ENCODE measurements around the gene LMNTD2. TPM values are rescaled to one million over a fixed set of nuclear protein-coding genes. Genes with fewer than 3 reads are reported as not detected.
A peak's percentile ranks its signal among the peaks of the same experiment; 100 is the strongest.

LMNTD2 gene
- total RNA-seq, 4 donors from 2014 or later = 1.3 to 5.9 (median 3.2) TPM

GRCh38 chr11:512761-513595, 47.6 kb downstream of the LMNTD2 start:
- peaks cover 0 to 18% (median 0%) of the 10 kb centered on the region in 4 donors for H3K9me3 ChIP-seq
- TF ChIP-seq CTCF (IDR thresholded peaks at IDR 0.05) (no peak), EP300 (IDR thresholded peaks at IDR 0.05) (no peak), POLR2A (IDR thresholded peaks at IDR 0.05) (no peak)
- H3K4me1 ChIP-seq = peaks cover 0 to 7% (median under 1%) of the 10 kb centered on the region in 4 donors
- H3K27ac ChIP-seq = no peak overlapping the region
- DNase-seq (ENCODE audit: low spot score in 2 of 2) = no peak
- 90% methylated on average over 29 of the region's 29 CpGs for WGBS, 2 donors
- no peak overlapping the region for H3K4me3 ChIP-seq
- peaks cover 0 to 75% (median 0%) of the 10 kb centered on the region in 3 donors for H3K36me3 ChIP-seq
- no peaks in the 10 kb centered on the region for H3K27me3 ChIP-seq

GRCh38 chr11:508956-509355, 51.6 kb downstream of the LMNTD2 start:
- no peak overlapping the region for H3K4me3 ChIP-seq
- H3K27me3 ChIP-seq = no peaks in the 10 kb centered on the region
- peaks cover 0 to 50% (median 0%) of the 10 kb centered on the region in 3 donors for H3K36me3 ChIP-seq
- TF ChIP-seq CTCF (IDR thresholded peaks at IDR 0.05) = no peak
- H3K9me3 ChIP-seq = no peaks in the 10 kb centered on the region
- H3K27ac ChIP-seq = peak overlapping the region in 1 of 4 donors; percentile 22
- no peak for DNase-seq (ENCODE audit: low spot score in 2 of 2)
- peaks cover 0 to 34% (median 26%) of the 10 kb centered on the region in 4 donors for H3K4me1 ChIP-seq
- 79% methylated on average over 5 of the region's 5 CpGs for WGBS, 2 donors

GRCh38 chr11:507727-508515, 52.6 kb downstream of the LMNTD2 start:
- TF ChIP-seq EP300 (IDR thresholded peaks at IDR 0.05) (no peak), CTCF (IDR thresholded peaks at IDR 0.05) (no peak), POLR2A (IDR thresholded peaks at IDR 0.05) (no peak)
- Histone ChIP-seq H3K9me3 (no peaks in the 10 kb centered on the region), H3K4me1 (peaks cover 0 to 44% (median 37%) of the 10 kb centered on the region in 4 donors), H3K27me3 (no peaks in the 10 kb centered on the region), H3K36me3 (peaks cover 0 to 40% (median 0%) of the 10 kb centered on the region in 3 donors), H3K4me3 (peak overlapping the region; percentile 75 to 90 (median 82)), H3K27ac (peak overlapping the region; percentile 97 to 99 (median 98))
- no peak for DNase-seq (ENCODE audit: low spot score in 2 of 2)
- 37 to 80% methylated on average over 18 to 42 of the region's 45 CpGs for WGBS, 2 donors

- H3K4me1 ChIP-seq = peaks cover 0 to 52% (median 44%) of the 10 kb centered on the region in 4 donors
- DNase-seq (ENCODE audit: low spot score in 2 of 2) = peak; percentile 98
- peak within 1 kb of the TSS; percentile 75 to 95 (median 88) for H3K4me3 ChIP-seq
- WGBS, 2 donors = 0 to 1% methylated on average over 37 to 64 of the region's 93 CpGs
- no peaks in the 10 kb centered on the region for H3K27me3 ChIP-seq
- peaks cover 0 to 35% (median 0%) of the 10 kb centered on the region in 3 donors for H3K36me3 ChIP-seq
- TF ChIP-seq CTCF (IDR thresholded peaks at IDR 0.05) (no peak), POLR2A (IDR thresholded peaks at IDR 0.05) (peak in 1 of 2 donors; percentile 66), EP300 (IDR thresholded peaks at IDR 0.05) (peak in 1 of 2 donors; percentile 73)
- peak within 1 kb of the TSS; percentile 97 to 99 (median 98) for H3K27ac ChIP-seq
- H3K9me3 ChIP-seq = no peaks in the 10 kb centered on the region
These were observed 53.4 kb downstream of the LMNTD2 start, which contains the start of gene RNH1 for GRCh38 chr11:506995-507726. RNH1 (minus strand) TSS chr11:507242; CDS start chr11:502162, 5,080 bp downstream.

All from tibial nerve (tissue), 4 donors.